Type B pancreatic cell (in vitro differentiated cells): ENCODE measurements around the gene ABAT. TPM values are rescaled to one million over a fixed set of nuclear protein-coding genes. Genes with fewer than 3 reads are reported as not detected.

ENCODE experiments used
- DNase-seq: peaks from one replicate; pipeline ENCODE4 v3.0.0; 2021; ENCODE audit warnings: mixed read lengths; ENCODE audit not compliant: unreplicated experiment; ENCODE audit errors: extremely low spot score
- H3K27ac Mint-ChIP-seq: 2 replicates; pipeline ENCODE4 v1.8.0; 2021; ENCODE audit warnings: mild to moderate bottlenecking, mixed read lengths
- H3K27me3 Mint-ChIP-seq: 2 replicates; pipeline ENCODE4 v1.8.0; 2021; ENCODE audit warnings: mixed read lengths
- H3K36me3 Mint-ChIP-seq: 2 replicates; pipeline ENCODE4 v1.8.0; 2021; ENCODE audit warnings: mixed read lengths
- H3K4me1 Mint-ChIP-seq: one replicate; pipeline ENCODE4 v1.8.0; 2021; ENCODE audit warnings: mixed read lengths; ENCODE audit not compliant: unreplicated experiment
- H3K4me3 Mint-ChIP-seq: 2 replicates; pipeline ENCODE4 v1.8.0; 2021; ENCODE audit warnings: mild to moderate bottlenecking, mixed read lengths
- H3K9me3 Mint-ChIP-seq: 2 replicates; pipeline ENCODE4 v1.8.0; 2021; ENCODE audit warnings: mixed read lengths
- CTCF ChIP-seq: fragments of 200-600 bp; sonication (generic); conservative IDR thresholded peaks from 2 replicates; pipeline ENCODE4 v1.5.0; 2021; ENCODE audit warnings: antibody characterized with exemption, mild to moderate bottlenecking
- total RNA-seq: library from RNA; stranded (reverse); gene quantifications from 2 replicates; pipeline ENCODE4 v1.2.1, GENCODE V29; 2021; ENCODE audit warnings: low replicate concordance

The ABAT gene
- total RNA-seq, 1 donor from 2014 or later: 32.1 TPM

GRCh38 chr16:8639694-8640093 lies 34.7 kb upstream of the ABAT start:
- no peak for DNase-seq
- TF ChIP-seq CTCF: no peak
- H3K27ac Mint-ChIP-seq: no peak overlapping the region
- no peak overlapping the region for H3K4me3 Mint-ChIP-seq
- H3K27me3 Mint-ChIP-seq: no peaks in the 10 kb centered on the region
- H3K9me3 Mint-ChIP-seq: no peaks in the 10 kb centered on the region
- no peaks in the 10 kb centered on the region for H3K4me1 Mint-ChIP-seq
- peaks cover 28% of the 10 kb centered on the region for H3K36me3 Mint-ChIP-seq

GRCh38 chr16:8641671-8642070 lies 32.7 kb upstream of the ABAT start:
- no peak for DNase-seq
- no peak for TF ChIP-seq CTCF
- Mint-ChIP-seq H3K9me3 (no peaks in the 10 kb centered on the region), H3K36me3 (peaks cover 30% of the 10 kb centered on the region), H3K4me1 (no peaks in the 10 kb centered on the region), H3K27ac (no peak overlapping the region), H3K4me3 (no peak overlapping the region), H3K27me3 (no peaks in the 10 kb centered on the region)

- H3K9me3 Mint-ChIP-seq: no peaks in the 10 kb centered on the region
- no peak overlapping the region for H3K27ac Mint-ChIP-seq
- no peak overlapping the region for H3K4me3 Mint-ChIP-seq
- no peaks in the 10 kb centered on the region for H3K4me1 Mint-ChIP-seq
- no peak for DNase-seq
- no peak for TF ChIP-seq CTCF
- H3K27me3 Mint-ChIP-seq: no peaks in the 10 kb centered on the region
- H3K36me3 Mint-ChIP-seq: peaks cover 35% of the 10 kb centered on the region
Measured at GRCh38 chr16:8642146-8642545, 32.3 kb upstream of the ABAT start.

- Mint-ChIP-seq H3K36me3 (peaks cover 35% of the 10 kb centered on the region), H3K9me3 (no peaks in the 10 kb centered on the region), H3K27ac (no peak overlapping the region), H3K27me3 (no peaks in the 10 kb centered on the region), H3K4me1 (no peaks in the 10 kb centered on the region), H3K4me3 (no peak overlapping the region)
- no peak for TF ChIP-seq CTCF
- no peak for DNase-seq
Measured at GRCh38 chr16:8644211-8645140, 29.9 kb upstream of the ABAT start.

GRCh38 chr16:8645141-8645521 lies 29.3 kb upstream of the ABAT start:
- Mint-ChIP-seq H3K4me1 (no peaks in the 10 kb centered on the region), H3K27me3 (no peaks in the 10 kb centered on the region), H3K9me3 (no peaks in the 10 kb centered on the region), H3K36me3 (peaks cover 35% of the 10 kb centered on the region), H3K27ac (no peak overlapping the region), H3K4me3 (no peak overlapping the region)
- no peak for DNase-seq
- no peak for TF ChIP-seq CTCF
